HCT116 (cell line): ENCODE data around the gene RPL12. TPM values are rescaled to one million over a fixed set of nuclear protein-coding genes. Genes with fewer than 3 reads are reported as not detected.

Experiments
- ATAC-seq: fragments of 200-7000 bp; cut with Tn5 transposase; 2 replicates; pipeline ENCODE4 v1.9.1; 2020; ENCODE audit warnings: mild to moderate bottlenecking, moderate library complexity
- BruUV-seq: library from RNA; stranded (reverse); fragments of 400-500 nt; replicated peaks from 2 replicates; lab custom pipeline; 2021; lab: Mats Ljungman, UMichigan
- CTCF ChIA-PET: fragments of 300-600 bp; sonication (Branson Sonifier 250); formaldehyde crosslinking; loops from one replicate; lab custom pipeline; 2021; ENCODE audit warnings: antibody characterized with exemption; lab: Charles Lee
- POLR2A ChIA-PET: fragments of 300-600, 350-600 bp; sonication (Branson Sonifier 250); formaldehyde crosslinking; loops from one replicate; lab custom pipeline; 2021; ENCODE audit warnings: antibody characterized with exemption; lab: Charles Lee
- RAD21 ChIA-PET, 2 experiments: fragments of 300-600 bp; sonication (Branson Sonifier 250); formaldehyde crosslinking; loops; one replicate each; lab custom pipeline; 2023; ENCODE audit warnings: low total read pairs in 2 of 2; ENCODE audit not compliant: uncharacterized antibody in 2 of 2, unreplicated experiment in 2 of 2, low non-redundant PET in 1 of 2; lab: Charles Lee
- DNase-seq: peaks from one replicate; pipeline ENCODE4 v3.0.0-alpha.2; 2010; ENCODE audit warnings: low read depth, low spot score
- H2AFZ ChIP-seq: fragments of 200-600 bp; shearing (Covaris generic), sonication (generic); 2 replicates; pipeline ENCODE4 v1.6.1; 2017; ENCODE audit warnings: low read depth, mixed run types, mixed read lengths, antibody characterized with exemption, low read length; ENCODE audit not compliant: poor library complexity, severe bottlenecking
- H3K27ac ChIP-seq: 2 replicates; pipeline ENCODE4 v1.5.1; 2012; ENCODE audit warnings: low read depth, low read length
- H3K27me3 ChIP-seq: fragments of 200-600 bp; sonication (generic); 2 replicates; pipeline ENCODE4 v1.6.1; 2016; ENCODE audit warnings: mixed run types, low read length, mixed read lengths; ENCODE audit not compliant: insufficient read depth
- H3K36me3 ChIP-seq, 2 experiments: fragments of 200-500 bp in 1 of 2; fragments of 200-600 bp in 1 of 2; sonication (Bioruptor generic) in 1 of 2; sonication (generic) in 1 of 2; 2 replicates each; pipeline versions ENCODE4 v1.5.1 to v1.6.1; 2014 to 2016; ENCODE audit warnings: low read length in 2 of 2, inconsistent platforms in 1 of 2, mixed read lengths in 1 of 2, mixed run types in 1 of 2; ENCODE audit not compliant: insufficient read depth in 2 of 2, control insufficient read depth in 1 of 2
- H3K4me1 ChIP-seq, 2 experiments: fragments of 200-600 bp in 1 of 2; sonication (generic) in 1 of 2; 2 replicates each; pipeline versions ENCODE4 v1.5.1 to v1.6.1; 2012 to 2017; ENCODE audit warnings: low read length in 2 of 2, inconsistent platforms in 1 of 2, mild to moderate bottlenecking in 1 of 2, mixed read lengths in 1 of 2, mixed run types in 1 of 2, moderate library complexity in 1 of 2; ENCODE audit not compliant: insufficient read depth in 2 of 2, control insufficient read depth in 1 of 2
- H3K4me2 ChIP-seq: fragments of 200-600 bp; sonication (generic); 2 replicates; pipeline ENCODE4 v1.6.1; 2017; ENCODE audit warnings: mixed run types, low read length, mixed read lengths
- H3K4me3 ChIP-seq, 2 experiments: fragments of 200-600 bp in 1 of 2; sonication (generic) in 1 of 2; replicated peaks in 1 of 2; 2 replicates each; pipeline ENCODE4 v1.5.1; 2011 to 2016; ENCODE audit warnings: low read length in 2 of 2, control low read depth in 1 of 2, low read depth in 1 of 2, mild to moderate bottlenecking in 1 of 2, mixed read lengths in 1 of 2, mixed run types in 1 of 2
- H3K79me2 ChIP-seq: fragments of 200-600 bp; sonication (generic); 2 replicates; pipeline ENCODE4 v1.6.1; 2017; ENCODE audit warnings: mild to moderate bottlenecking, mixed run types, low read length, moderate library complexity, mixed read lengths; ENCODE audit not compliant: insufficient read depth
- H3K9ac ChIP-seq: fragments of 200-600 bp; sonication (generic); 2 replicates; pipeline ENCODE4 v1.6.1; 2016; ENCODE audit warnings: low read length, mixed read lengths
- H3K9me2 ChIP-seq: fragments of 200-600 bp; sonication (generic), shearing (Covaris generic); 2 replicates; pipeline ENCODE4 v1.6.1; 2017; ENCODE audit warnings: mixed run types, mild to moderate bottlenecking, moderate library complexity; ENCODE audit not compliant: insufficient read depth
- H3K9me3 ChIP-seq, 2 experiments: fragments of 200-500 bp in 1 of 2; fragments of 200-600 bp in 1 of 2; sonication (Bioruptor generic) in 1 of 2; sonication (generic) in 1 of 2; 2 replicates each; pipeline ENCODE4 v1.6.1; 2014 to 2017; ENCODE audit warnings: low read length in 2 of 2, mixed read lengths in 2 of 2, inconsistent platforms in 1 of 2, low read depth in 1 of 2, mild to moderate bottlenecking in 1 of 2, mixed run types in 1 of 2, moderate library complexity in 1 of 2; ENCODE audit not compliant: control insufficient read depth in 1 of 2, insufficient read depth in 1 of 2
- H4K20me1 ChIP-seq: fragments of 200-600 bp; sonication (generic), shearing (Covaris generic); 2 replicates; pipeline ENCODE4 v1.6.1; 2017; ENCODE audit warnings: mixed run types, mild to moderate bottlenecking, moderate library complexity; ENCODE audit not compliant: insufficient read depth
- ATF3 ChIP-seq: IDR thresholded peaks from 2 replicates; pipeline ENCODE4 v1.6.1; 2012
- CBX3 ChIP-seq: IDR thresholded peaks from 2 replicates; pipeline ENCODE4 v1.6.1; 2012; ENCODE audit warnings: low read depth
- CEBPB ChIP-seq: IDR thresholded peaks from 2 replicates; pipeline ENCODE4 v1.6.1; 2012; ENCODE audit warnings: low read depth
- EGR1 ChIP-seq: IDR thresholded peaks from 2 replicates; pipeline ENCODE4 v1.6.1; 2012; ENCODE audit warnings: low read depth
- EZH2phosphoT487 ChIP-seq: fragments of 200-600 bp; IDR thresholded peaks from 2 replicates; pipeline ENCODE4 v1.6.1; 2018; ENCODE audit warnings: antibody characterized with exemption, borderline replicate concordance
- FOSL1 ChIP-seq: IDR thresholded peaks from 2 replicates; pipeline ENCODE4 v1.6.1; 2012; ENCODE audit warnings: low read depth
- JUND ChIP-seq: IDR thresholded peaks from 2 replicates; pipeline ENCODE4 v1.6.1; 2012
- MAX ChIP-seq: IDR thresholded peaks from 2 replicates; pipeline ENCODE4 v1.6.1; 2012
- POLR2A ChIP-seq: IDR thresholded peaks from 2 replicates; pipeline ENCODE4 v1.7.0; 2011; ENCODE audit warnings: borderline replicate concordance; ENCODE audit not compliant: insufficient read depth, insufficient read length; ENCODE audit errors: extremely low read depth
- POLR2AphosphoS5 ChIP-seq: IDR thresholded peaks from 2 replicates; pipeline ENCODE4 v1.6.1; 2011; ENCODE audit warnings: mild to moderate bottlenecking, low read depth, low read length, moderate library complexity
- RAD21 ChIP-seq: IDR thresholded peaks from 2 replicates; pipeline ENCODE4 v1.6.1; 2012; ENCODE audit warnings: low read depth, mild to moderate bottlenecking
- REST ChIP-seq: IDR thresholded peaks from 2 replicates; pipeline ENCODE4 v1.6.1; 2012; ENCODE audit warnings: low read depth
- SIN3A ChIP-seq: IDR thresholded peaks from 2 replicates; pipeline ENCODE4 v1.6.1; 2012; ENCODE audit warnings: low read depth
- SP1 ChIP-seq: IDR thresholded peaks from 2 replicates; pipeline ENCODE4 v1.6.1; 2012; ENCODE audit warnings: low read depth
- SRF ChIP-seq: IDR thresholded peaks from 2 replicates; pipeline ENCODE4 v1.6.1; 2012; ENCODE audit warnings: low read depth
- TCF7L2 ChIP-seq: IDR thresholded peaks from 2 replicates; pipeline ENCODE4 v1.7.0; 2011; ENCODE audit warnings: borderline replicate concordance, inconsistent platforms; ENCODE audit not compliant: insufficient read depth, insufficient read length; ENCODE audit errors: extremely low read depth
- YY1 ChIP-seq: IDR thresholded peaks from 2 replicates; pipeline ENCODE4 v1.6.1; 2011; ENCODE audit warnings: low read length, low read depth, moderate library complexity, mild to moderate bottlenecking; ENCODE audit not compliant: insufficient replicate concordance; ENCODE audit errors: extremely low read depth
- ZBTB33 ChIP-seq: IDR thresholded peaks from 2 replicates; pipeline ENCODE4 v1.6.1; 2011; ENCODE audit warnings: mild to moderate bottlenecking, low read length, moderate library complexity; ENCODE audit not compliant: insufficient replicate concordance; ENCODE audit errors: extremely low read depth
- ZFX ChIP-seq: fragments of 450-650 bp; IDR thresholded peaks from 2 replicates; pipeline ENCODE4 v1.6.1; 2017
- ZNF274 ChIP-seq: fragments of 200-500 bp; sonication (Bioruptor generic); IDR thresholded peaks from 2 replicates; pipeline ENCODE4 v1.6.1; 2014; ENCODE audit warnings: mild to moderate bottlenecking, low read depth, low read length, inconsistent platforms
- intact Hi-C: fragments of 100-400 bp; cut with micrococcal nuclease; formaldehyde crosslinking; loops from 2 replicates; pipeline ENCODE4 v1.10.0; 2022
- total RNA-seq: library from RNA; stranded (reverse); gene quantifications from one replicate; pipeline ENCODE4 v1.2.1, GENCODE V29; 2021; ENCODE audit not compliant: unreplicated experiment

Gene RPL12
- total RNA-seq, 1 experiment from 2014 or later, result 2,679 TPM

- no peak overlapping the region for H3K9ac ChIP-seq
- H3K27ac ChIP-seq, result no peak overlapping the region
- H3K79me2 ChIP-seq, result no peaks in the 10 kb centered on the region
- CTCF ChIA-PET, result no interaction called here
- no peak overlapping the region for H2AFZ ChIP-seq
- H3K4me3 ChIP-seq, result no peak overlapping the region
- H3K4me1 ChIP-seq, result peaks cover 0 to 7% of the 10 kb centered on the region in 2 experiments; a peak in 1 of 4 replicates
- no peaks in the 10 kb centered on the region for H3K9me3 ChIP-seq
- RAD21 ChIA-PET, result no interaction called here
- H3K9me2 ChIP-seq, result no peaks in the 10 kb centered on the region
- DNase-seq (no peak), ATAC-seq (peak; percentile 40; the same call in 1 of the 2 replicates)
- intact Hi-C loops, result no loop called here
- no TSS peak for BruUV-seq
- POLR2A ChIA-PET, result no interaction called here
- peaks cover 2 to 5% of the 10 kb centered on the region in 2 experiments; a peak in 1 of 4 replicates for H3K36me3 ChIP-seq
- H3K4me2 ChIP-seq, result no peak overlapping the region
- H4K20me1 ChIP-seq, result no peaks in the 10 kb centered on the region
- TF ChIP-seq ZFX (no peak), POLR2AphosphoS5 (no peak), CEBPB (no peak), ATF3 (no peak), FOSL1 (no peak), ZNF274 (no peak), TCF7L2 (no peak), SRF (no peak), ZBTB33 (no peak), MAX (no peak), CBX3 (no peak), RAD21 (no peak), REST (no peak), EGR1 (no peak), POLR2A (no peak), SP1 (no peak), SIN3A (no peak), YY1 (no peak), EZH2phosphoT487 (no peak), JUND (no peak)
- no peaks in the 10 kb centered on the region for H3K27me3 ChIP-seq
These were observed 44.3 kb downstream of the RPL12 start for GRCh38 chr9:127406799-127407491.
